GM12878 (cell line): ENCODE data around the gene FAM234A. TPM values are rescaled to one million over a fixed set of nuclear protein-coding genes. Genes with fewer than 3 reads are reported as not detected.

Source experiments
- ATAC-seq: fragments of 200-7000 bp; cut with Tn5 transposase; 3 replicates; pipeline ENCODE4 v1.9.1; 2020; ENCODE audit warnings: mild to moderate bottlenecking, moderate library complexity
- BruUV-seq: library from RNA; stranded (reverse); fragments of 400-500 nt; replicated peaks from 2 replicates; lab custom pipeline; 2021; lab: Mats Ljungman, UMichigan
- CTCF ChIA-PET: fragments of 300-600 bp; sonication (Branson Sonifier 250); formaldehyde crosslinking; extraction: SDS; loops from one replicate; lab custom pipeline; 2021; ENCODE audit warnings: inconsistent platforms; lab: Yijun Ruan, JAX
- POLR2A ChIA-PET: fragments of 350-600 bp; formaldehyde crosslinking; extraction: SDS; loops from one replicate; lab custom pipeline; 2021; ENCODE audit warnings: inconsistent platforms; lab: Charles Lee
- RAD21 ChIA-PET: fragments of 300-600 bp; sonication (Branson Sonifier 250); formaldehyde crosslinking; loops from one replicate; lab custom pipeline; 2023; ENCODE audit warnings: antibody characterized with exemption; ENCODE audit not compliant: unreplicated experiment; lab: Charles Lee
- SMC1A ChIA-PET: fragments of 300-600 bp; sonication (Branson Sonifier 250); formaldehyde crosslinking; loops from one replicate; lab custom pipeline; 2023; ENCODE audit not compliant: unreplicated experiment, uncharacterized antibody; lab: Charles Lee
- DNase-seq: peaks from one replicate; pipeline ENCODE4 v3.0.0-alpha.2; 2011; ENCODE audit warnings: low read depth, low spot score
- FAIRE-seq: peaks from 3 replicates; lab custom pipeline; 2011; peaks lifted over from hg19 to GRCh38; lab: Jason Lieb, UNC
- H2AFZ ChIP-seq: 2 replicates; pipeline ENCODE4 v1.6.0; 2011; ENCODE audit warnings: low read depth, low read length, control low read depth; ENCODE audit not compliant: control insufficient read depth
- H3K27ac ChIP-seq: 2 replicates; pipeline ENCODE4 v1.5.1; 2011; ENCODE audit warnings: control low read depth; ENCODE audit not compliant: control insufficient read depth, insufficient read depth
- H3K27me3 ChIP-seq, 2 experiments: replicated peaks in 1 of 2; 2 replicates each; pipeline versions ENCODE4 v1.6.0 to v1.6.1; 2011; ENCODE audit warnings: low read length in 1 of 2; ENCODE audit not compliant: control insufficient read depth in 2 of 2, insufficient read depth in 2 of 2
- H3K36me3 ChIP-seq, 2 experiments: 2 replicates each; pipeline ENCODE4 v1.5.1; 2011; ENCODE audit warnings: low read length in 1 of 2; ENCODE audit not compliant: control insufficient read depth in 2 of 2, insufficient read depth in 2 of 2
- H3K4me1 ChIP-seq: 2 replicates; pipeline ENCODE4 v1.6.1; 2011; ENCODE audit warnings: mild to moderate bottlenecking, low read length, moderate library complexity, mixed read lengths; ENCODE audit not compliant: control insufficient read depth, insufficient read depth
- H3K4me2 ChIP-seq: 2 replicates; pipeline ENCODE4 v1.6.0; 2011; ENCODE audit warnings: control low read depth; ENCODE audit not compliant: control insufficient read depth, insufficient read depth
- H3K4me3 ChIP-seq: fragments of 200-600 bp; sonication (generic); 2 replicates; pipeline ENCODE4 v1.5.1; 2016
- H3K79me2 ChIP-seq: 2 replicates; pipeline ENCODE4 v1.6.0; 2011; ENCODE audit warnings: low read length; ENCODE audit not compliant: control insufficient read depth, insufficient read depth
- H3K9ac ChIP-seq: 2 replicates; pipeline ENCODE4 v1.8.0; 2011; ENCODE audit warnings: low read length, control low read depth, mixed read lengths; ENCODE audit not compliant: control insufficient read depth, insufficient read depth
- H3K9me3 ChIP-seq: replicated peaks from 3 replicates; pipeline ENCODE4 v1.5.1; 2011; ENCODE audit warnings: mild to moderate bottlenecking, low read length; ENCODE audit not compliant: control insufficient read depth, insufficient read depth
- H4K20me1 ChIP-seq: 2 replicates; pipeline ENCODE4 v1.6.0; 2011; ENCODE audit not compliant: control insufficient read depth, insufficient read depth
- ASH2L ChIP-seq: fragments of 300-600, 200-600 bp; sonication (generic); IDR thresholded peaks from 2 replicates; pipeline ENCODE4 v1.6.1; 2017; ENCODE audit warnings: low read depth, mild to moderate bottlenecking, borderline replicate concordance
- BRCA1 ChIP-seq: IDR thresholded peaks from 2 replicates; pipeline ENCODE4 v1.6.1; 2011; ENCODE audit warnings: low read depth, low read length, improper control_type of control experiment
- CBX3 ChIP-seq: fragments of 200-600 bp; sonication (generic); IDR thresholded peaks from 2 replicates; pipeline ENCODE4 v1.6.1; 2016; ENCODE audit warnings: low read depth, borderline replicate concordance
- CREM ChIP-seq: IDR thresholded peaks from 2 replicates; pipeline ENCODE4 v1.6.1; 2014; ENCODE audit warnings: antibody characterized with exemption, low read depth
- E2F4 ChIP-seq: IDR thresholded peaks from 2 replicates; pipeline ENCODE4 v1.6.1; 2012; ENCODE audit warnings: low read depth, low read length, improper control_type of control experiment
- IKZF2 ChIP-seq, 2 experiments: fragments of 450-650 bp; IDR thresholded peaks; 2 replicates each; pipeline ENCODE4 v1.6.1; 2017; ENCODE audit warnings: mild to moderate bottlenecking in 2 of 2, moderate library complexity in 2 of 2
- MAX ChIP-seq: IDR thresholded peaks from 2 replicates; pipeline ENCODE4 v1.6.1; 2012; ENCODE audit warnings: low read depth, low read length, improper control_type of control experiment
- MYC ChIP-seq: IDR thresholded peaks from 2 replicates; pipeline ENCODE4 v1.6.1; 2011; ENCODE audit warnings: mild to moderate bottlenecking, low read length, moderate library complexity, inconsistent platforms; ENCODE audit not compliant: insufficient read depth, insufficient replicate concordance, insufficient read length, severe bottlenecking
- NR2C2 ChIP-seq: IDR thresholded peaks from 2 replicates; pipeline ENCODE4 v1.6.1; 2011; ENCODE audit warnings: borderline replicate concordance, low read depth; ENCODE audit not compliant: control insufficient read depth, insufficient read length
- POLR2A ChIP-seq: IDR thresholded peaks from 2 replicates; pipeline ENCODE4 v1.6.1; 2011; ENCODE audit warnings: low read depth, mild to moderate bottlenecking, low read length
- RAD51 ChIP-seq: fragments of 450-650 bp; IDR thresholded peaks from 2 replicates; pipeline ENCODE4 v1.6.1; 2016; ENCODE audit warnings: moderate library complexity, mild to moderate bottlenecking, inconsistent platforms
- RB1 ChIP-seq: fragments of 450-650 bp; formaldehyde crosslinking; IDR thresholded peaks from 2 replicates; pipeline ENCODE4 v1.6.1; 2017; ENCODE audit warnings: mild to moderate bottlenecking, borderline replicate concordance
- STAT1 ChIP-seq: fragments of 450-650 bp; conservative IDR thresholded peaks from 2 replicates; pipeline ENCODE4 v1.6.1; 2014; ENCODE audit warnings: antibody characterized with exemption, mild to moderate bottlenecking
- YBX1 ChIP-seq: fragments of 450-650 bp; IDR thresholded peaks from 2 replicates; pipeline ENCODE4 v1.6.1; 2016; ENCODE audit warnings: antibody characterized with exemption
- WGBS: methylation state at CpG from one replicate; pipeline ENCODE4 v1.1.6; 2016; ENCODE audit warnings: low lambda C conversion rate; ENCODE audit not compliant: insufficient replicate concordance, insufficient coverage; ENCODE audit errors: missing lambda C conversion rate; 5-methylcytosine and 5-hydroxymethylcytosine counted together
- in situ Hi-C: fragments of 300-500 bp; cut with MboI; formaldehyde crosslinking; loops from 9 replicates; pipeline ENCODE4 v1.14.3; 2018; ENCODE audit warnings: mixed read lengths
- intact Hi-C: fragments of 100-400 bp; cut with micrococcal nuclease; formaldehyde crosslinking; loops from one replicate; pipeline ENCODE4 v1.14.2; 2022; ENCODE audit not compliant: unreplicated experiment
- polyA plus RNA-seq, 11 experiments: library from polyadenylated mRNA; depleted of rRNA in 4 of 11; unstranded in 6 of 11; stranded (reverse) in 5 of 11; fragments of >200 nt; fragmentation: Nextera tagmentation in 4 of 11; fragmentation: Illumina TruSeq in 1 of 11; extraction: Ambion mirVana in 4 of 11; extraction: Trizol in 1 of 11; gene quantifications; 1 replicate in 1 of 11; 2 replicates in 10 of 11; pipeline versions ENCODE4 v1.2.1 to v1.2.3, GENCODE V29; 2011 to 2016; ENCODE audit warnings: inconsistent platforms in 2 of 11, missing spikeins in 2 of 11, low read depth in 1 of 11
- total RNA-seq, 4 experiments: library from RNA; depleted of rRNA in 3 of 4; stranded (reverse); fragments of >200 nt in 3 of 4; fragmentation: Illumina TruSeq in 1 of 4; extraction: Trizol in 1 of 4; gene quantifications; 2 replicates each; pipeline versions ENCODE4 v1.2.1 to v1.2.3, GENCODE V29; 2013 to 2021

Gene FAM234A
- total and polyA plus RNA-seq, 10 of the 15 experiments (the other 5 are each of a cell fraction or from before 2014, with no cell fraction given), result 1.6 to 37.6 (median 17.3) TPM

GRCh38 chr16:259226-259625, 24.6 kb downstream of the FAM234A start:
- FAIRE-seq (no peak), DNase-seq (no peak), ATAC-seq (no peak)
- intact Hi-C loops, result no loop called here
- TF ChIP-seq E2F4, result no peak
- TF ChIP-seq STAT1, result no peak
- no peak for TF ChIP-seq RB1
- no peak for TF ChIP-seq ASH2L
- TF ChIP-seq NR2C2, result no peak
- TF ChIP-seq CBX3, result no peak
- no peak for TF ChIP-seq BRCA1
- no peak for TF ChIP-seq CREM
- TF ChIP-seq MAX, result no peak
- no peak for TF ChIP-seq POLR2A
- no peak for TF ChIP-seq YBX1
- TF ChIP-seq IKZF2 (IDR thresholded peaks at IDR 0.05), result no peak
- no peak for TF ChIP-seq MYC
- no peak for TF ChIP-seq RAD51
- peaks cover 0 to 4% of the 10 kb centered on the region in 2 experiments; a peak in 1 of 4 replicates for H3K36me3 ChIP-seq
- RAD21 ChIA-PET, result no interaction called here
- no TSS peak for BruUV-seq
- H3K27ac ChIP-seq, result no peak overlapping the region
- H3K27me3 ChIP-seq, result no peaks in the 10 kb centered on the region
- H3K4me2 ChIP-seq, result no peak overlapping the region
- no peak overlapping the region for H3K4me3 ChIP-seq
- no peak overlapping the region for H2AFZ ChIP-seq
- CTCF ChIA-PET, result no interaction called here
- POLR2A ChIA-PET, result no interaction called here
- H4K20me1 ChIP-seq, result no peaks in the 10 kb centered on the region
- SMC1A ChIA-PET, result no interaction called here
- H3K79me2 ChIP-seq, result no peaks in the 10 kb centered on the region
- no peak overlapping the region for H3K9ac ChIP-seq
- in situ Hi-C loops, result no loop called here
- no peaks in the 10 kb centered on the region for H3K4me1 ChIP-seq
- 72% methylated on average over 10 of the region's 10 CpGs for WGBS
- no peaks in the 10 kb centered on the region for H3K9me3 ChIP-seq
